Sigmoid colon (tissue), 4 donors: ENCODE data around the gene PLCL1.

Source experiments
- EP300 ChIP-seq, 4 donors: sonication (generic); formaldehyde crosslinking; IDR thresholded peaks; one replicate each; pipeline ENCODE4 v1.6.1; 2017; ENCODE audit warnings: antibody characterized with exemption in 4 of 4
- POLR2A ChIP-seq, 2 donors: fragments of 450-650 bp; IDR thresholded peaks; one replicate each; pipeline ENCODE4 v1.6.1; 2016; ENCODE audit warnings: antibody characterized with exemption in 2 of 2, mild to moderate bottlenecking in 2 of 2, moderate library complexity in 2 of 2
- POLR2AphosphoS5 ChIP-seq, 4 donors: sonication (generic); formaldehyde crosslinking; IDR thresholded peaks; one replicate each; pipeline ENCODE4 v1.6.1; 2017; ENCODE audit warnings: antibody characterized with exemption in 4 of 4

- TF ChIP-seq POLR2A (IDR thresholded peaks at IDR 0.05) (no peak), EP300 (IDR thresholded peaks at IDR 0.05) (no peak), POLR2AphosphoS5 (IDR thresholded peaks at IDR 0.05) (no peak)
These were observed 130.5 kb downstream of the PLCL1 start for GRCh38 chr2:197934934-197935289.
